HUES64 (cell line): ENCODE measurements around the gene CDC34.

Experiments used
- H3K27ac ChIP-seq: 2 replicates; pipeline ENCODE4 v1.7.0; 2013; ENCODE audit warnings: low read depth, low read length, inconsistent platforms
- H3K27me3 ChIP-seq: 2 replicates; pipeline ENCODE4 v1.6.1; 2013; ENCODE audit warnings: mild to moderate bottlenecking, low read length; ENCODE audit not compliant: insufficient read depth
- H3K36me3 ChIP-seq: 2 replicates; pipeline ENCODE4 v1.6.1; 2013; ENCODE audit warnings: mild to moderate bottlenecking, low read length; ENCODE audit not compliant: insufficient read depth
- H3K4me1 ChIP-seq: 2 replicates; pipeline ENCODE4 v1.6.1; 2013; ENCODE audit warnings: mild to moderate bottlenecking, low read length, moderate library complexity; ENCODE audit not compliant: insufficient read depth
- H3K4me3 ChIP-seq: 2 replicates; pipeline ENCODE4 v1.5.1; 2013; ENCODE audit warnings: mild to moderate bottlenecking, low read length, moderate library complexity
- H3K9ac ChIP-seq: 2 replicates; pipeline ENCODE4 v1.6.1; 2013; ENCODE audit warnings: mild to moderate bottlenecking, low read depth, low read length
- H3K9me3 ChIP-seq: 2 replicates; pipeline ENCODE4 v1.6.1; 2013; ENCODE audit warnings: low read depth, low read length; ENCODE audit not compliant: insufficient read depth
- WGBS: fragments of 150-250, 120-280 bp; methylation state at CpG from one replicate; pipeline ENCODE4 v1.1.7; 2013; ENCODE audit warnings: missing lambda C conversion rate; 5-methylcytosine and 5-hydroxymethylcytosine counted together

CDC34 gene

GRCh38 chr19:525857-526419 lies 5.6 kb upstream of the CDC34 start:
- peaks cover 10% of the 10 kb centered on the region; the same call in 1 of the 2 replicates for H3K9me3 ChIP-seq
- peaks cover 5% of the 10 kb centered on the region; the same call in 1 of the 2 replicates for H3K27me3 ChIP-seq
- no peak overlapping the region for H3K9ac ChIP-seq
- WGBS, result 56% methylated on average over 13 of the region's 13 CpGs
- H3K36me3 ChIP-seq, result no peaks in the 10 kb centered on the region
- H3K27ac ChIP-seq, result no peak overlapping the region
- 0 out of 2 replicates have a peak, but pooled peaks cover 4% of the 10 kb centered on the region for H3K4me1 ChIP-seq
- no peak overlapping the region for H3K4me3 ChIP-seq

DNA sequence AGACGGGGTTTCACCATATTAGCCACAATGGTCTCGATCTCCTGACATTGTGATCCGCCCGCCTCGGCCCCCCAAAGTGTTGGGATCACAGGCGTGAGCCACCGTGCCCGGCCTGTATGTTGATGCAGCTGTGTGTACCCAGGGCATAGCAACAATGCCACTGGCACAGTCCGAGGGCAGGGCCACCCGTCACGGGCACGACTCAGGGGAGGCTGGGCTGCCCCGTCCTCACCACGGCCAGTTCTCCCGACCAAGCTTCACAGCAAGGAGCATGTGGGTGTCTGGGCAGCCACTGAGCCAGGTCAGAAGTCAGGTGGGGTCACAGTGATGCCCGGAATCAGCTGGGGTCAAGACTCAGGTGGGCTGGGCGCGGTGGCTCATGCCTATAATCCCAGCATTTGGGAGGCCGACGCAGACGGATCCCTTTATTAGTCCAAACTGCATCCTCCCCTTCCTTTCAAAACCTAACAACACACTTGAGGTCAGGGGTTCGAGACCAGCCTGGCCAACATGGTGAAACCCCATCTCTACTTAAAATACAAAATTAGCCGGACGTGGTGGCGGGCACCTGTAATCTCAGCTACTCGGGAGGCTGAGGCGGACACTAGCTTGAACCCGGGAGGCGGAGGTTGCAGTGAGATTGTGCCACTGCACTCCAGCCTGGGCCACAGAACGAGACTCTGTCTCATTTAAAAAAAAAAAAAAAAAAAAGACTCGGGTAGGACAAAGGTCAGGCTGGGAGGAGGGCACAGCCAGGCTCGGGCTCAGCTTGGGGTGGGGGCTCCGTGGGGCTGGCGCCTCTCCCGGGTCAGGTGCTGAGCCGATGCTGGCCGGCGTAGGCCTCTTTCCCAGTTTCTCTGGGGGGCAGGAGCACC lies 1.2 kb upstream of the CDC34 start:
- H3K27ac ChIP-seq, result peak overlapping the region; percentile 92
- no peaks in the 10 kb centered on the region for H3K9me3 ChIP-seq
- 73% methylated on average over 38 of the region's 38 CpGs for WGBS
- H3K4me3 ChIP-seq, result peak overlapping the region; percentile 98
- H3K27me3 ChIP-seq, result peaks cover 5% of the 10 kb centered on the region; the same call in 1 of the 2 replicates
- peaks cover 6% of the 10 kb centered on the region; the same call in 1 of the 2 replicates for H3K36me3 ChIP-seq
- H3K9ac ChIP-seq, result peak overlapping the region; percentile 86
- H3K4me1 ChIP-seq, result peaks cover 4% of the 10 kb centered on the region; the same call in 1 of the 2 replicates

GRCh38 chr19:531009-531752 lies 379 bp upstream of the CDC34 start:
- H3K9me3 ChIP-seq, result no peaks in the 10 kb centered on the region
- peak overlapping the region; percentile 92 for H3K27ac ChIP-seq
- peaks cover 14% of the 10 kb centered on the region for H3K36me3 ChIP-seq
- H3K4me1 ChIP-seq, result peaks cover under 1% of the 10 kb centered on the region; the same call in 1 of the 2 replicates
- H3K27me3 ChIP-seq, result peaks cover 2% of the 10 kb centered on the region; the same call in 1 of the 2 replicates
- H3K4me3 ChIP-seq, result peak overlapping the region; percentile 98
- WGBS, result under 1% methylated on average over 103 of the region's 103 CpGs
- H3K9ac ChIP-seq, result peak overlapping the region; percentile 94

GRCh38 chr19:532561-533363 lies 1.2 kb downstream of the CDC34 start:
- no peaks in the 10 kb centered on the region for H3K9me3 ChIP-seq
- peak overlapping the region; percentile 94 for H3K9ac ChIP-seq
- no peaks in the 10 kb centered on the region; the same call in 1 of the 2 replicates for H3K4me1 ChIP-seq
- WGBS, result 6% methylated on average over 47 of the region's 47 CpGs
- H3K36me3 ChIP-seq, result peaks cover 27% of the 10 kb centered on the region
- peak overlapping the region; percentile 34 for H3K27ac ChIP-seq
- peak overlapping the region; percentile 98 for H3K4me3 ChIP-seq
- H3K27me3 ChIP-seq, result no peaks in the 10 kb centered on the region

GRCh38 chr19:533364-534058 lies 2.0 kb downstream of the CDC34 start:
- Histone ChIP-seq H3K9me3 (no peaks in the 10 kb centered on the region), H3K27me3 (no peaks in the 10 kb centered on the region), H3K4me3 (peak overlapping the region; percentile 98), H3K27ac (peak overlapping the region; percentile 15; the same call in 1 of the 2 replicates), H3K9ac (peak overlapping the region; percentile 94), H3K36me3 (peaks cover 34% of the 10 kb centered on the region), H3K4me1 (no peaks in the 10 kb centered on the region; the same call in 1 of the 2 replicates)
- 78% methylated on average over 25 of the region's 25 CpGs for WGBS

GRCh38 chr19:534088-534487 lies 2.5 kb downstream of the CDC34 start:
- H3K27ac ChIP-seq, result no peak overlapping the region
- no peak overlapping the region for H3K4me3 ChIP-seq
- no peaks in the 10 kb centered on the region for H3K9me3 ChIP-seq
- peaks cover 40% of the 10 kb centered on the region for H3K36me3 ChIP-seq
- H3K9ac ChIP-seq, result no peak overlapping the region; the same call in 1 of the 2 replicates
- WGBS, result 93% methylated on average over 14 of the region's 14 CpGs
- no peaks in the 10 kb centered on the region for H3K27me3 ChIP-seq
- no peaks in the 10 kb centered on the region; the same call in 1 of the 2 replicates for H3K4me1 ChIP-seq

DNA sequence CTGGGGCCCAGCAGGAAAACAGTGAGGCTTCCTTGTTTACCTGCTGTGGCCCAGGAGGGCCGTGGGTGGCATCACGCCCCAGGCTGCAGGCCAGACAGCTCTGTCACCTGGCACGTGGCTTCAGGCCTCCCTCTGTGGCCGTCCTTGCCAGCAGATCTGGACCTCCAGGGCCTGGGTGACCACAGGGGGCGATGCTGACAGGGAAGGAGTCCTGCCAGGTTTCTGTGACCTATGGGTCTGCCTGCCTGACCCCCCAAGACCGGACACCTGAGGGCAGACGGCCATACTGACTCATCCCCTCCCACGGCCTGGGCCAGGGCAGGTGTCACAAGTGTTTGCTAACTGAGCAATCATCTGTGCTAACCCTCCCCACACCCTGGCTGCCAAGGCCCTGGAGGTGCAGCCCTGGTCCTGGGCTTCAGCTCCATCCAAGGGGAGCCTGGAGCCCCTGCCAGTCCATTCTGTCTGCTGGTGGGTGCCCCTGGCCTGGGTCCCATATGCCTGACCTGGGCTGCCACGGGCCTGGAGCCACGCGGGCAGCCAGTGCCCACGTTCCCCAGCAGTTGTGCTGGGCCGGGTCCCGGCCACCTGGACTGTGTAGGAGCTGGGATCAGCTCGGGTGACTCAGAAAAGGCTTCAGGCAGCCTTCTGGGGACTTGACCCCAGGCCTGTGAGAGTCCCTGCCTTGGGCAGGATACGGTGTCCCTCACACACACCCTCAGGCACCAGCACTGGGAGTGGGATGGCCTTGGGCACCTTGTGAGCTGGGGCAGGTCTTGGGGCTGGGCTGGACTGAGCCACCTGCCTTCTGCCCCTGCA lies 3.7 kb downstream of the CDC34 start:
- Histone ChIP-seq H3K9ac (no peak overlapping the region), H3K9me3 (no peaks in the 10 kb centered on the region)

GRCh38 chr19:536031-536880 lies 4.7 kb downstream of the CDC34 start:
- H3K4me1 ChIP-seq, result no peaks in the 10 kb centered on the region; the same call in 1 of the 2 replicates
- H3K27ac ChIP-seq, result no peak overlapping the region

More for the DNA sequence above, 3.7 kb downstream of the CDC34 start:
- Histone ChIP-seq H3K27ac (no peak overlapping the region), H3K27me3 (no peaks in the 10 kb centered on the region), H3K36me3 (peaks cover 47% of the 10 kb centered on the region), H3K4me3 (no peak overlapping the region), H3K4me1 (no peaks in the 10 kb centered on the region; the same call in 1 of the 2 replicates)
- 85% methylated on average over 16 of the region's 16 CpGs for WGBS

More at GRCh38 chr19:536031-536880, 4.7 kb downstream of the CDC34 start:
- Histone ChIP-seq H3K4me3 (no peak overlapping the region), H3K9me3 (no peaks in the 10 kb centered on the region), H3K27me3 (no peaks in the 10 kb centered on the region), H3K9ac (no peak overlapping the region), H3K36me3 (peaks cover 52% of the 10 kb centered on the region)
- 94% methylated on average over 55 of the region's 55 CpGs for WGBS
